Heart right ventricle (tissue), 16 donors: ENCODE measurements around the gene POLK. TPM values are rescaled to one million over a fixed set of nuclear protein-coding genes. Genes with fewer than 3 reads are reported as not detected.

Experiments used
- ATAC-seq, 8 donors: fragments of 200-7000 bp; cut with Tn5 transposase; one replicate each; pipeline ENCODE4 v1.9.1; 2020; ENCODE audit warnings: mild to moderate bottlenecking in 8 of 8, moderate library complexity in 8 of 8, moderate number of reproducible peaks in 1 of 8
- DNase-seq, 2 donors: peaks; one replicate each; pipeline ENCODE4 v3.0.0-alpha.2; 2020
- H3K27ac ChIP-seq, 10 donors: fragments of 200-600 bp; sonication (generic) in 2 of 10; one replicate each; pipeline versions ENCODE4 v1.5.0 to v1.8.0; 2020 to 2022; ENCODE audit warnings: mild to moderate bottlenecking in 3 of 10
- H3K27me3 ChIP-seq, 7 donors: fragments of 200-600 bp; one replicate each; pipeline ENCODE4 v1.8.0; 2021 to 2022; ENCODE audit warnings: mild to moderate bottlenecking in 2 of 7
- H3K36me3 ChIP-seq, 9 donors: fragments of 200-600 bp; sonication (generic) in 1 of 9; one replicate each; pipeline versions ENCODE4 v1.5.0 to v1.8.0; 2020 to 2022; ENCODE audit warnings: mild to moderate bottlenecking in 2 of 9
- H3K4me1 ChIP-seq, 9 donors: fragments of 200-600 bp; sonication (generic) in 1 of 9; one replicate each; pipeline versions ENCODE4 v1.5.0 to v1.8.0; 2020 to 2022; ENCODE audit warnings: mild to moderate bottlenecking in 4 of 9
- H3K4me3 ChIP-seq, 10 donors: fragments of 200-600 bp; sonication (generic) in 2 of 10; one replicate each; pipeline versions ENCODE4 v1.5.0 to v1.8.0; 2020 to 2022; ENCODE audit warnings: mild to moderate bottlenecking in 7 of 10, moderate library complexity in 2 of 10
- H3K9me3 ChIP-seq, 11 donors: fragments of 200-600 bp in 10 of 11; sonication (generic) in 2 of 11; one replicate each; pipeline versions ENCODE4 v1.5.0 to v1.8.0; 2013 to 2022; ENCODE audit warnings: mild to moderate bottlenecking in 2 of 11, control low read depth in 1 of 11, moderate library complexity in 1 of 11
- WGBS, 2 donors: extraction: QIAGEN DNeasy Blood & Tissue Kit; methylation state at CpG; one replicate each; pipeline ENCODE4 v1.1.7; 2013; ENCODE audit warnings: inconsistent platforms in 1 of 2; 5-methylcytosine and 5-hydroxymethylcytosine counted together
- intact Hi-C, 10 donors: fragments of 100-400 bp; cut with DNase I; formaldehyde crosslinking; loops; one replicate each; pipeline versions ENCODE4 v1.11.1 to v1.14.2; 2022
- polyA plus RNA-seq, 2 donors: library from polyadenylated mRNA; stranded (reverse); fragments of 200-250 nt; gene quantifications; one replicate each; pipeline ENCODE4 v1.2.3, GENCODE V29; 2013
- total RNA-seq, 10 donors: library from RNA; stranded (reverse); fragmentation: NEBNext Ultra II Directional in 3 of 10; extraction: Animal tissue kit (Norgen Biotek cat#: 25700) in 3 of 10; gene quantifications; one replicate each; pipeline versions ENCODE4 v1.2.1 to v1.2.4, GENCODE V29; 2021 to 2023
- TF ChIP-seq, protein P1 (sequence below), 9 donors: fragments of 200-600 bp; sonication (generic) in 2 of 9; IDR thresholded peaks; one replicate each; pipeline versions ENCODE4 v1.5.0 to v1.8.0; 2021 to 2022; ENCODE audit warnings: antibody characterized with exemption in 9 of 9, mild to moderate bottlenecking in 5 of 9, moderate library complexity in 1 of 9
- donor health status: Arrhythmogenic right ventricular cardiomyopathy.
- donor health status: ischemic (EF 13 %, LVEDD 7.1; RV severe dilation, severe dysfunction).
- donor health status: healthy with polysubstance abuse.
- donor health status: DM: no; HTN: yes; CAD: no.
- donor health status: DM: no; HTN: no; CAD: no.
- donor health status: ischemic (EF 25% LVEDD 6.9; RV normal size, moderate dysfunction).
- donor health status: ischemic (EF 25% LVEDD 5.7; RV mildly dilated, moderate dysfunction).
- donor health status: healthy.
- donor health status: DM: yes; HTN: yes; CAD: no.
- donor health status: Ischemic cardiomyopathy.
- donor health status: ischemic (EF 35%, LVEDD 5.7; RV mildly dilated, moderate dysfunction).
- donor health status: nonischemic (EF 11% LVEDD 7.7; RV severe dilation, severe dysfunction).
- donor health status: DM: yes; HTN: yes; CAD: no.
- donor health status: PGD.
- donor health status: ischemic (EF 29% LVEDD 5.4; RV normal size, mild dysfunction).
- donor health status: nonischemic (EF 23%, LVEDD 6.1; RV moderate dilation, normal function).

The POLK gene
- total and polyA plus RNA-seq, 12 donors = 4.0 to 27.2 (median 22.6) TPM

DNA sequence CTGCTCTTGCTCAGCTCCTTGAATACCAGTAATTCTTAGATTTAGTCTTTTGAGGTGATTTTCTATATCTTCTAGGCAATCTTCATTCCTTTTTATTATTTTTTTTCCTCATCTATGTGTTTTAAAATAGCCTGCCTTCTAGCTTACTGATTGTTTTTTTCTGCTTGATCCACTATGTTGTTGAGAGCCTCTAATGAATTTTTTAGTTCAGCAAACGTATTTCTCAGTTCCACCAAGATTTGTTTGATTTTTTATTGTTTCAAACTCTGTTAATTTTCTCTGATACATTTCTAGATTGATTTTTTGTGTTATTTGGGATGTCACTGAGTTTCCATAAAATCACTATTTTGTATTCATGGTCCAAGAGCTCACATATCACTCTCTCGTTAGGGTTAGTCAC lies 9.5 kb downstream of the POLK start:
- Histone ChIP-seq H3K9me3 (peaks cover 0 to 28% (median 15%) of the 10 kb centered on the region in 11 donors), H3K27ac (no peak overlapping the region), H3K27me3 (no peaks in the 10 kb centered on the region), H3K4me3 (no peak overlapping the region), H3K4me1 (peaks cover 0 to 46% (median 21%) of the 10 kb centered on the region in 9 donors), H3K36me3 (peaks cover 0 to 20% (median 0%) of the 10 kb centered on the region in 9 donors)
- intact Hi-C loops = no loop called here
- TF ChIP-seq, protein P1, sequence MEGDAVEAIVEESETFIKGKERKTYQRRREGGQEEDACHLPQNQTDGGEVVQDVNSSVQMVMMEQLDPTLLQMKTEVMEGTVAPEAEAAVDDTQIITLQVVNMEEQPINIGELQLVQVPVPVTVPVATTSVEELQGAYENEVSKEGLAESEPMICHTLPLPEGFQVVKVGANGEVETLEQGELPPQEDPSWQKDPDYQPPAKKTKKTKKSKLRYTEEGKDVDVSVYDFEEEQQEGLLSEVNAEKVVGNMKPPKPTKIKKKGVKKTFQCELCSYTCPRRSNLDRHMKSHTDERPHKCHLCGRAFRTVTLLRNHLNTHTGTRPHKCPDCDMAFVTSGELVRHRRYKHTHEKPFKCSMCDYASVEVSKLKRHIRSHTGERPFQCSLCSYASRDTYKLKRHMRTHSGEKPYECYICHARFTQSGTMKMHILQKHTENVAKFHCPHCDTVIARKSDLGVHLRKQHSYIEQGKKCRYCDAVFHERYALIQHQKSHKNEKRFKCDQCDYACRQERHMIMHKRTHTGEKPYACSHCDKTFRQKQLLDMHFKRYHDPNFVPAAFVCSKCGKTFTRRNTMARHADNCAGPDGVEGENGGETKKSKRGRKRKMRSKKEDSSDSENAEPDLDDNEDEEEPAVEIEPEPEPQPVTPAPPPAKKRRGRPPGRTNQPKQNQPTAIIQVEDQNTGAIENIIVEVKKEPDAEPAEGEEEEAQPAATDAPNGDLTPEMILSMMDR (IDR thresholded peaks at IDR 0.05) = no peak
- ATAC-seq (no peak), DNase-seq (no peak)
- 96 to 98% methylated on average over 2 of the region's 2 CpGs for WGBS, 2 donors

DNA sequence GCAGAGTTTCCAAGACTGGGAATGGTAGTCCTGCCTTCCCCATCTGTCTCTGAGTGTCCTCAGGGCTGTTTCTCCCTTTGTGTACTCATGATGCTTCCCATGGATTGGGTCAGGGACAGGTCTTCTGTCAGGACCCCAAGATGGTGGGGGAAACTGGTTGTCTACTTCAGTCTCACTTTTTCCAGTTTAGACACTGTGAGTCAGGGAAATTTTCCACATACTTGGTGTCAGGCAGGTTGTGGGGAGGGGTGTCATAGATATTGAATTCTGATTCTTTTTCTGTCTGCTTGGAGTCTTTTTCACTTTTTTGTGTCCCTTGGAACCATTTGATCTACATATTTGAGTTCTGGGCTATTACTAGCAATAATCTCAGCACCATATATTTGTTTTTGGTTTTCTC lies 10.3 kb downstream of the POLK start:
- ATAC-seq (no peak), DNase-seq (no peak)
- Histone ChIP-seq H3K4me1 (peaks cover 0 to 53% (median 21%) of the 10 kb centered on the region in 9 donors), H3K36me3 (peaks cover 0 to 20% (median 0%) of the 10 kb centered on the region in 9 donors), H3K9me3 (peaks cover 0 to 28% (median 15%) of the 10 kb centered on the region in 11 donors), H3K27ac (no peak overlapping the region), H3K4me3 (no peak overlapping the region), H3K27me3 (no peaks in the 10 kb centered on the region)
- TF ChIP-seq, protein P1 (IDR thresholded peaks at IDR 0.05) = no peak
- intact Hi-C loops = no loop called here

DNA sequence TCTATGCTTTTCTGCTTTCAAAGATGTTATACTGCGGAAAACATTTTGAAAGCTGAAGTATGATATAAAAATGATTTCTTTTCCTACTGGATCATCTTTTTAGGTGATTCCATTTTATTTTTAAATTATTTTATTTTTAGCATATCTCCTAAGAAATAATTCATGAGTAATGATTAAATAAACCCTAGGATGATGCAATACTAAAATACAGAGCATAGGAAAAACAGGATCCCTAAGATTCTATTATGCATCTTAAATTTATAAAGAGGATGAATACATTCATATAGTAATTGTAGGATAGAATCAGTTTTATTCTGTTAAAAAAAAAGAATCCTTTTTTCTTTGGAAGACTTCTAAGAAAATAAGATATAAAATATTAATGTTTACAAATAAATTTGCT lies 10.9 kb downstream of the POLK start:
- intact Hi-C loops = no loop called here
- WGBS, 2 donors = 99 to 100% methylated on average over 1 of the region's 1 CpG
- TF ChIP-seq, protein P1 (IDR thresholded peaks at IDR 0.05) = no peak

DNA sequence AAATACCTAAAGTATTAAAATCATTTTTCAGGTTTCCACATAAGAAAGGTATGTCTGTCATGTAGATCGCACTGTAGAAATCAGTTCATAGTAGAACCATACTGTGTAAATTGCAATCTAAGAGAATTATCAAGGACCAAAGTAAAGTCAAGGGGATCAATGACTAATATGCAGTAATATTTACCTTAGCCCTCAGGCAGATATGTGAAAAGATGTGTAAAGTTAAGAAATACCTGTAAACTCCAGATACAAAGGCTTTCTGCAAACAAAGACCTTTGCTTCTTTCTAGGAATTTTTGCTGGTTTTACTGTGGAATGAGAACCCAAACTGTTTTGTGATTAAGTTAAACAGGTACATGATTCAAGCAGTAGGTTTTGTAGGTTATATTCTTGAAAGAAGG lies 11.6 kb downstream of the POLK start:
- Histone ChIP-seq H3K4me3 (no peak overlapping the region), H3K36me3 (peaks cover 0 to 20% (median 0%) of the 10 kb centered on the region in 9 donors), H3K4me1 (peaks cover 0 to 53% (median 21%) of the 10 kb centered on the region in 9 donors), H3K9me3 (peaks cover 0 to 28% (median 15%) of the 10 kb centered on the region in 11 donors), H3K27ac (no peak overlapping the region), H3K27me3 (no peaks in the 10 kb centered on the region)
- ATAC-seq = no peak
- 98 to 100% methylated on average over 1 of the region's 1 CpG for WGBS, 2 donors
- intact Hi-C loops = no loop called here
- TF ChIP-seq, protein P1 (IDR thresholded peaks at IDR 0.05) = no peak
- no peak for DNase-seq

More for the DNA sequence above, 10.9 kb downstream of the POLK start:
- no peak overlapping the region for H3K27ac ChIP-seq
- peaks cover 0 to 28% (median 15%) of the 10 kb centered on the region in 11 donors for H3K9me3 ChIP-seq
- H3K4me3 ChIP-seq = no peak overlapping the region
- H3K27me3 ChIP-seq = no peaks in the 10 kb centered on the region
- ATAC-seq (no peak), DNase-seq (no peak)
- peaks cover 0 to 20% (median 0%) of the 10 kb centered on the region in 9 donors for H3K36me3 ChIP-seq
- peaks cover 0 to 53% (median 21%) of the 10 kb centered on the region in 9 donors for H3K4me1 ChIP-seq
